Stimulated activated naive CD8-positive, alpha-beta T cell treated with anti-CD3 and anti-CD28 coated beads, Interleukin-15, Interleukin-2, amounts not matched to agents 100 ng/mL and 50 ng/mL, for 24 hours (primary cell): ENCODE results near the gene FADS1.

Source experiments
- H3K27ac Mint-ChIP-seq: one replicate; pipeline ENCODE4 v1.8.0; 2021; ENCODE audit warnings: mild to moderate bottlenecking, mixed read lengths
- H3K27me3 Mint-ChIP-seq: one replicate; pipeline ENCODE4 v1.8.0; 2021; ENCODE audit warnings: mixed read lengths
- H3K36me3 Mint-ChIP-seq: one replicate; pipeline ENCODE4 v1.8.0; 2021; ENCODE audit warnings: low read depth, mixed read lengths
- H3K4me1 Mint-ChIP-seq: one replicate; pipeline ENCODE4 v1.8.0; 2021; ENCODE audit warnings: low read depth, mixed read lengths
- H3K4me3 Mint-ChIP-seq: one replicate; pipeline ENCODE4 v1.8.0; 2021; ENCODE audit warnings: mild to moderate bottlenecking, mixed read lengths
- H3K9me3 Mint-ChIP-seq: one replicate; pipeline ENCODE4 v1.8.0; 2021; ENCODE audit warnings: mixed read lengths

The FADS1 gene

GRCh38 chr11:61797263-61797944 is 19.4 kb downstream of the FADS1 start:
- Mint-ChIP-seq H3K4me3 (no peak overlapping the region), H3K27ac (no peak overlapping the region), H3K4me1 (peaks cover 42% of the 10 kb centered on the region), H3K27me3 (no peaks in the 10 kb centered on the region), H3K9me3 (no peaks in the 10 kb centered on the region), H3K36me3 (peaks cover 68% of the 10 kb centered on the region)

GRCh38 chr11:61795876-61796526 is 20.8 kb downstream of the FADS1 start:
- Mint-ChIP-seq H3K4me1 (peaks cover 50% of the 10 kb centered on the region), H3K36me3 (peaks cover 66% of the 10 kb centered on the region), H3K4me3 (no peak overlapping the region), H3K27ac (no peak overlapping the region), H3K27me3 (no peaks in the 10 kb centered on the region), H3K9me3 (no peaks in the 10 kb centered on the region)

GRCh38 chr11:61795459-61795858 is 21.3 kb downstream of the FADS1 start:
- H3K36me3 Mint-ChIP-seq: peaks cover 66% of the 10 kb centered on the region
- peak overlapping the region; percentile 92 for H3K4me3 Mint-ChIP-seq
- peak overlapping the region; percentile 71 for H3K27ac Mint-ChIP-seq
- H3K4me1 Mint-ChIP-seq: peaks cover 53% of the 10 kb centered on the region
- H3K27me3 Mint-ChIP-seq: no peaks in the 10 kb centered on the region
- H3K9me3 Mint-ChIP-seq: no peaks in the 10 kb centered on the region

GRCh38 chr11:61794579-61794978 is 22.2 kb downstream of the FADS1 start:
- Mint-ChIP-seq H3K27me3 (no peaks in the 10 kb centered on the region), H3K4me1 (peaks cover 58% of the 10 kb centered on the region), H3K36me3 (peaks cover 69% of the 10 kb centered on the region), H3K9me3 (no peaks in the 10 kb centered on the region), H3K27ac (peak overlapping the region; percentile 71), H3K4me3 (peak overlapping the region; percentile 92)

GRCh38 chr11:61793829-61794204 is 23.0 kb downstream of the FADS1 start:
- no peaks in the 10 kb centered on the region for H3K27me3 Mint-ChIP-seq
- peak overlapping the region; percentile 100 for H3K27ac Mint-ChIP-seq
- peaks cover 70% of the 10 kb centered on the region for H3K36me3 Mint-ChIP-seq
- H3K4me1 Mint-ChIP-seq: peaks cover 52% of the 10 kb centered on the region
- H3K4me3 Mint-ChIP-seq: peak overlapping the region; percentile 92
- no peaks in the 10 kb centered on the region for H3K9me3 Mint-ChIP-seq

GRCh38 chr11:61793083-61793828 is 23.5 kb downstream of the FADS1 start:
- Mint-ChIP-seq H3K27me3 (no peaks in the 10 kb centered on the region), H3K4me3 (peak overlapping the region; percentile 92), H3K36me3 (peaks cover 71% of the 10 kb centered on the region), H3K4me1 (peaks cover 50% of the 10 kb centered on the region), H3K9me3 (no peaks in the 10 kb centered on the region), H3K27ac (peak overlapping the region; percentile 100)

GRCh38 chr11:61792310-61793082 is 24.3 kb downstream of the FADS1 start, which contains the start of the genes FEN1 and TMEM258:
Gene FEN1, plus strand, starts transcription at chr11:61792911. Its CDS starts 2,451 bp downstream, at chr11:61795362.
Gene TMEM258, minus strand, starts transcription at chr11:61792599. Its CDS starts 41 bp downstream, at chr11:61792558.
- no peaks in the 10 kb centered on the region for H3K9me3 Mint-ChIP-seq
- no peaks in the 10 kb centered on the region for H3K27me3 Mint-ChIP-seq
- H3K4me1 Mint-ChIP-seq: peaks cover 50% of the 10 kb centered on the region
- peak within 1 kb of the TSS; percentile 92 for H3K4me3 Mint-ChIP-seq
- H3K36me3 Mint-ChIP-seq: peaks cover 67% of the 10 kb centered on the region
- peak within 1 kb of the TSS; percentile 100 for H3K27ac Mint-ChIP-seq

- Mint-ChIP-seq H3K4me1 (peaks cover 47% of the 10 kb centered on the region), H3K27me3 (no peaks in the 10 kb centered on the region), H3K36me3 (peaks cover 63% of the 10 kb centered on the region), H3K27ac (peak overlapping the region; percentile 100), H3K4me3 (peak overlapping the region; percentile 92), H3K9me3 (no peaks in the 10 kb centered on the region)
Observed at GRCh38 chr11:61791737-61792309, 25.0 kb downstream of the FADS1 start.

- Mint-ChIP-seq H3K27ac (no peak overlapping the region), H3K36me3 (peaks cover 38% of the 10 kb centered on the region), H3K4me1 (peaks cover 16% of the 10 kb centered on the region), H3K4me3 (no peak overlapping the region), H3K9me3 (no peaks in the 10 kb centered on the region), H3K27me3 (no peaks in the 10 kb centered on the region)
Observed at GRCh38 chr11:61787928-61788491, 28.8 kb downstream of the FADS1 start.

- Mint-ChIP-seq H3K36me3 (peaks cover 32% of the 10 kb centered on the region), H3K9me3 (no peaks in the 10 kb centered on the region)
Observed at GRCh38 chr11:61785837-61786402, 30.9 kb downstream of the FADS1 start.

GRCh38 chr11:61784506-61784805 is 32.3 kb downstream of the FADS1 start:
- Mint-ChIP-seq H3K4me3 (no peak overlapping the region), H3K27ac (no peak overlapping the region), H3K4me1 (no peaks in the 10 kb centered on the region), H3K36me3 (peaks cover 19% of the 10 kb centered on the region), H3K9me3 (no peaks in the 10 kb centered on the region), H3K27me3 (no peaks in the 10 kb centered on the region)

More at GRCh38 chr11:61785837-61786402, 30.9 kb downstream of the FADS1 start:
- Mint-ChIP-seq H3K27me3 (no peaks in the 10 kb centered on the region), H3K4me3 (no peak overlapping the region), H3K27ac (no peak overlapping the region), H3K4me1 (peaks cover 8% of the 10 kb centered on the region)

GRCh38 chr11:61783717-61784505 is 32.9 kb downstream of the FADS1 start:
- Mint-ChIP-seq H3K36me3 (peaks cover 14% of the 10 kb centered on the region), H3K27me3 (no peaks in the 10 kb centered on the region), H3K9me3 (no peaks in the 10 kb centered on the region), H3K4me1 (no peaks in the 10 kb centered on the region), H3K27ac (no peak overlapping the region), H3K4me3 (no peak overlapping the region)

GRCh38 chr11:61782841-61783240 is 34.0 kb downstream of the FADS1 start:
- Mint-ChIP-seq H3K36me3 (peaks cover 5% of the 10 kb centered on the region), H3K27ac (no peak overlapping the region), H3K4me1 (peaks cover 3% of the 10 kb centered on the region), H3K9me3 (no peaks in the 10 kb centered on the region), H3K4me3 (no peak overlapping the region), H3K27me3 (peaks cover 5% of the 10 kb centered on the region)
